ENCODE data around the gene GAB4.

DNA sequence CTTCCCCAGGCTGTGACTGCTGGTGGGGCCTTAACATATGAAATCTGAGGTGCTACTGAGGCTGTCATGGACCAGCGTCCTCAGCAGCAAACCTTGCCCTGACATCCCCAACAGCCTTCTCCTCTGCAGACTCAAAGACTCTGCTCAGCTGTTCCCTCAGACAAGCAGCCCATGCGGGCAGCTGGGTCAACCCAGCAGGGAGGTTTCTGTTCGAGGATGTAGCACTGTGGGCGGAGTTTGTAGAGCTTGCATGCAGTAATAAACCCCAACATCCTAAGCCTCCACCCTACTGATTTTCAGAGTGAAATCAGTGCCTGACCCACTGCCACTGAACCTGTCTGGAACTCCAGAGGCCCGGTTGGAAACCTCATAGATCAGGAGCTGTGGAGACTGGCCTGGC lies 94.0 kb downstream of the GAB4 start:
- TF ChIP-seq, protein P1, sequence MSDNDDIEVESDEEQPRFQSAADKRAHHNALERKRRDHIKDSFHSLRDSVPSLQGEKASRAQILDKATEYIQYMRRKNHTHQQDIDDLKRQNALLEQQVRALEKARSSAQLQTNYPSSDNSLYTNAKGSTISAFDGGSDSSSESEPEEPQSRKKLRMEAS (IDR thresholded peaks at IDR 0.05) = no peak
- TF ChIP-seq, protein P2, sequence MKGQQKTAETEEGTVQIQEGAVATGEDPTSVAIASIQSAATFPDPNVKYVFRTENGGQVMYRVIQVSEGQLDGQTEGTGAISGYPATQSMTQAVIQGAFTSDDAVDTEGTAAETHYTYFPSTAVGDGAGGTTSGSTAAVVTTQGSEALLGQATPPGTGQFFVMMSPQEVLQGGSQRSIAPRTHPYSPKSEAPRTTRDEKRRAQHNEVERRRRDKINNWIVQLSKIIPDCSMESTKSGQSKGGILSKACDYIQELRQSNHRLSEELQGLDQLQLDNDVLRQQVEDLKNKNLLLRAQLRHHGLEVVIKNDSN (IDR thresholded peaks at IDR 0.05) = no peak
- TF ChIP-seq, protein P3, sequence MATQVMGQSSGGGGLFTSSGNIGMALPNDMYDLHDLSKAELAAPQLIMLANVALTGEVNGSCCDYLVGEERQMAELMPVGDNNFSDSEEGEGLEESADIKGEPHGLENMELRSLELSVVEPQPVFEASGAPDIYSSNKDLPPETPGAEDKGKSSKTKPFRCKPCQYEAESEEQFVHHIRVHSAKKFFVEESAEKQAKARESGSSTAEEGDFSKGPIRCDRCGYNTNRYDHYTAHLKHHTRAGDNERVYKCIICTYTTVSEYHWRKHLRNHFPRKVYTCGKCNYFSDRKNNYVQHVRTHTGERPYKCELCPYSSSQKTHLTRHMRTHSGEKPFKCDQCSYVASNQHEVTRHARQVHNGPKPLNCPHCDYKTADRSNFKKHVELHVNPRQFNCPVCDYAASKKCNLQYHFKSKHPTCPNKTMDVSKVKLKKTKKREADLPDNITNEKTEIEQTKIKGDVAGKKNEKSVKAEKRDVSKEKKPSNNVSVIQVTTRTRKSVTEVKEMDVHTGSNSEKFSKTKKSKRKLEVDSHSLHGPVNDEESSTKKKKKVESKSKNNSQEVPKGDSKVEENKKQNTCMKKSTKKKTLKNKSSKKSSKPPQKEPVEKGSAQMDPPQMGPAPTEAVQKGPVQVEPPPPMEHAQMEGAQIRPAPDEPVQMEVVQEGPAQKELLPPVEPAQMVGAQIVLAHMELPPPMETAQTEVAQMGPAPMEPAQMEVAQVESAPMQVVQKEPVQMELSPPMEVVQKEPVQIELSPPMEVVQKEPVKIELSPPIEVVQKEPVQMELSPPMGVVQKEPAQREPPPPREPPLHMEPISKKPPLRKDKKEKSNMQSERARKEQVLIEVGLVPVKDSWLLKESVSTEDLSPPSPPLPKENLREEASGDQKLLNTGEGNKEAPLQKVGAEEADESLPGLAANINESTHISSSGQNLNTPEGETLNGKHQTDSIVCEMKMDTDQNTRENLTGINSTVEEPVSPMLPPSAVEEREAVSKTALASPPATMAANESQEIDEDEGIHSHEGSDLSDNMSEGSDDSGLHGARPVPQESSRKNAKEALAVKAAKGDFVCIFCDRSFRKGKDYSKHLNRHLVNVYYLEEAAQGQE (IDR thresholded peaks at IDR 0.05; ENCODE audit: low read depth) = no peak
- TF ChIP-seq RAD21 (IDR thresholded peaks at IDR 0.05; ENCODE audit: low read depth) (no peak), EGR1 (IDR thresholded peaks at IDR 0.05) (no peak), TAF1 (IDR thresholded peaks at IDR 0.05; ENCODE audit: low read depth) (no peak), EP300 (IDR thresholded peaks at IDR 0.05; ENCODE audit: borderline replicate concordance) (no peak)
